Heart right ventricle (tissue), 16 donors: ENCODE results near the gene SLC22A17. TPM values are rescaled to one million over a fixed set of nuclear protein-coding genes. Genes with fewer than 3 reads are reported as not detected.

Experiments
- ATAC-seq, 8 donors: fragments of 200-7000 bp; cut with Tn5 transposase; one replicate each; pipeline ENCODE4 v1.9.1; 2020; ENCODE audit warnings: mild to moderate bottlenecking in 8 of 8, moderate library complexity in 8 of 8, moderate number of reproducible peaks in 1 of 8
- DNase-seq, 2 donors: peaks; one replicate each; pipeline ENCODE4 v3.0.0-alpha.2; 2020
- H3K27ac ChIP-seq, 10 donors: fragments of 200-600 bp; sonication (generic) in 2 of 10; one replicate each; pipeline versions ENCODE4 v1.5.0 to v1.8.0; 2020 to 2022; ENCODE audit warnings: mild to moderate bottlenecking in 3 of 10
- H3K27me3 ChIP-seq, 7 donors: fragments of 200-600 bp; one replicate each; pipeline ENCODE4 v1.8.0; 2021 to 2022; ENCODE audit warnings: mild to moderate bottlenecking in 2 of 7
- H3K36me3 ChIP-seq, 9 donors: fragments of 200-600 bp; sonication (generic) in 1 of 9; one replicate each; pipeline versions ENCODE4 v1.5.0 to v1.8.0; 2020 to 2022; ENCODE audit warnings: mild to moderate bottlenecking in 2 of 9
- H3K4me1 ChIP-seq, 9 donors: fragments of 200-600 bp; sonication (generic) in 1 of 9; one replicate each; pipeline versions ENCODE4 v1.5.0 to v1.8.0; 2020 to 2022; ENCODE audit warnings: mild to moderate bottlenecking in 4 of 9
- H3K4me3 ChIP-seq, 10 donors: fragments of 200-600 bp; sonication (generic) in 2 of 10; one replicate each; pipeline versions ENCODE4 v1.5.0 to v1.8.0; 2020 to 2022; ENCODE audit warnings: mild to moderate bottlenecking in 7 of 10, moderate library complexity in 2 of 10
- H3K9me3 ChIP-seq, 11 donors: fragments of 200-600 bp in 10 of 11; sonication (generic) in 2 of 11; one replicate each; pipeline versions ENCODE4 v1.5.0 to v1.8.0; 2013 to 2022; ENCODE audit warnings: mild to moderate bottlenecking in 2 of 11, control low read depth in 1 of 11, moderate library complexity in 1 of 11
- WGBS, 2 donors: extraction: QIAGEN DNeasy Blood & Tissue Kit; methylation state at CpG; one replicate each; pipeline ENCODE4 v1.1.7; 2013; ENCODE audit warnings: inconsistent platforms in 1 of 2; 5-methylcytosine and 5-hydroxymethylcytosine counted together
- intact Hi-C, 10 donors: fragments of 100-400 bp; cut with DNase I; formaldehyde crosslinking; loops; one replicate each; pipeline versions ENCODE4 v1.11.1 to v1.14.2; 2022
- polyA plus RNA-seq, 2 donors: library from polyadenylated mRNA; stranded (reverse); fragments of 200-250 nt; gene quantifications; one replicate each; pipeline ENCODE4 v1.2.3, GENCODE V29; 2013
- total RNA-seq, 10 donors: library from RNA; stranded (reverse); fragmentation: NEBNext Ultra II Directional in 3 of 10; extraction: Animal tissue kit (Norgen Biotek cat#: 25700) in 3 of 10; gene quantifications; one replicate each; pipeline versions ENCODE4 v1.2.1 to v1.2.4, GENCODE V29; 2021 to 2023
- TF ChIP-seq, protein P1 (sequence below), 9 donors: fragments of 200-600 bp; sonication (generic) in 2 of 9; IDR thresholded peaks; one replicate each; pipeline versions ENCODE4 v1.5.0 to v1.8.0; 2021 to 2022; ENCODE audit warnings: antibody characterized with exemption in 9 of 9, mild to moderate bottlenecking in 5 of 9, moderate library complexity in 1 of 9
- donor health status: Arrhythmogenic right ventricular cardiomyopathy.
- donor health status: ischemic (EF 13 %, LVEDD 7.1; RV severe dilation, severe dysfunction).
- donor health status: healthy with polysubstance abuse.
- donor health status: DM: no; HTN: yes; CAD: no.
- donor health status: DM: no; HTN: no; CAD: no.
- donor health status: ischemic (EF 25% LVEDD 6.9; RV normal size, moderate dysfunction).
- donor health status: ischemic (EF 25% LVEDD 5.7; RV mildly dilated, moderate dysfunction).
- donor health status: healthy.
- donor health status: DM: yes; HTN: yes; CAD: no.
- donor health status: Ischemic cardiomyopathy.
- donor health status: ischemic (EF 35%, LVEDD 5.7; RV mildly dilated, moderate dysfunction).
- donor health status: nonischemic (EF 11% LVEDD 7.7; RV severe dilation, severe dysfunction).
- donor health status: DM: yes; HTN: yes; CAD: no.
- donor health status: PGD.
- donor health status: ischemic (EF 29% LVEDD 5.4; RV normal size, mild dysfunction).
- donor health status: nonischemic (EF 23%, LVEDD 6.1; RV moderate dilation, normal function).

Gene SLC22A17
- total and polyA plus RNA-seq, 12 donors, result 4.8 to 18.9 (median 9.8) TPM

DNA sequence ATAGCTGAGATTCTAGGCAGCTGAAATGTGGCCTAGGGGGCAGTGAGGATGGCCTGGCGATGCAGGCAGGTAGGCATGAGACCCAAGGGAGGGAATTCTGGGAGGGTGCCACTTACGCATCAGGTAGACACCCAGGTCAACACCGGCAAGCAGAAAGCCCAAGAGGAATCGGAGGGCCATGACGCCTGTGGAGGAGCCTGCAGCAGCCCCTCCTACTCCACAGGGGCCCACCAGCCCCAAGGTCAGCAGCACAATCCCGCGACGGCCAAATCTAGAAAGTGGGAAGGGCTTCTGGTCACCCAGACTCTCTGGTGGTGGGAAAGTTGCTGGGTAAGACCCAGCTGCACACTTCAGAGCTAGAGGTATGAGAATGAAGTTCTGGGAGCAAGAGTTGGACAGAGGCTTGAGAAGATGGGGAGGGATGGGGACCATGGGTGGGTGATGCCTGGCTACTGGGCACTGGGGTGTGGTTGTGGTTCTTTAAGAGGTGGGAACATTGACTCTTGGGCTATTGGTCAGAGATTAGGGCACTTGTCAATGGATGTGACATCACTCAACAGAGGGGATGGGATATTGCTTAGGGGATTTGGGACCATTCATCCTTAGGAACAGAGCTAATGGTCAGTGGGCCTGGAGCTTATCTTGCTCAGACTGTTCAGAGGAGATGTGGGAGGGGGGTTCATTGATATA lies 3.4 kb downstream of the SLC22A17 start:
- Histone ChIP-seq H3K27ac (no peak overlapping the region), H3K9me3 (no peaks in the 10 kb centered on the region), H3K4me3 (no peak overlapping the region), H3K27me3 (peaks cover 0 to 39% (median 0%) of the 10 kb centered on the region in 7 donors), H3K4me1 (peaks cover 0 to 20% (median 9%) of the 10 kb centered on the region in 9 donors), H3K36me3 (no peaks in the 10 kb centered on the region)
- 87 to 96% methylated on average over 8 of the region's 8 CpGs for WGBS, 2 donors
- intact Hi-C loops, result no loop called here
- DNase-seq, result no peak
- TF ChIP-seq, protein P1, sequence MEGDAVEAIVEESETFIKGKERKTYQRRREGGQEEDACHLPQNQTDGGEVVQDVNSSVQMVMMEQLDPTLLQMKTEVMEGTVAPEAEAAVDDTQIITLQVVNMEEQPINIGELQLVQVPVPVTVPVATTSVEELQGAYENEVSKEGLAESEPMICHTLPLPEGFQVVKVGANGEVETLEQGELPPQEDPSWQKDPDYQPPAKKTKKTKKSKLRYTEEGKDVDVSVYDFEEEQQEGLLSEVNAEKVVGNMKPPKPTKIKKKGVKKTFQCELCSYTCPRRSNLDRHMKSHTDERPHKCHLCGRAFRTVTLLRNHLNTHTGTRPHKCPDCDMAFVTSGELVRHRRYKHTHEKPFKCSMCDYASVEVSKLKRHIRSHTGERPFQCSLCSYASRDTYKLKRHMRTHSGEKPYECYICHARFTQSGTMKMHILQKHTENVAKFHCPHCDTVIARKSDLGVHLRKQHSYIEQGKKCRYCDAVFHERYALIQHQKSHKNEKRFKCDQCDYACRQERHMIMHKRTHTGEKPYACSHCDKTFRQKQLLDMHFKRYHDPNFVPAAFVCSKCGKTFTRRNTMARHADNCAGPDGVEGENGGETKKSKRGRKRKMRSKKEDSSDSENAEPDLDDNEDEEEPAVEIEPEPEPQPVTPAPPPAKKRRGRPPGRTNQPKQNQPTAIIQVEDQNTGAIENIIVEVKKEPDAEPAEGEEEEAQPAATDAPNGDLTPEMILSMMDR (IDR thresholded peaks at IDR 0.05), result no peak
- ATAC-seq, result no peak

DNA sequence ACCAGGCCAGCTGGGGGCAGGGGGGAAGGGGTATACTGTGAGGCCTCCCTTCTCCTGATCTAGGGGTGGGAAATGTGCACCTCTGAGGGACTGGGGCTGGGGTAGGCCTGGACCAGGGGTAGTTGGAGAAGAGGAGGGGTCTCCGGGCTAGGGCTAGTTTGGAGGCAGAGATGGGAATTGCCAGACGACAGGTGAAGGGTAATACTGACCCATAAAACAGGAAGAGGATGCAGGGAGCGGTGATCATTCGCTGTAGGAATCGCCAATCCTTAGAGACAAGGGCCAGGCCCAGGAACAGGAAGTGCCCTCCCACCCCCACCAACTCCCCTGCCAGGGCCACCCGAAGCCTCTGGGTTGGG lies 4.4 kb downstream of the SLC22A17 start:
- no peak overlapping the region for H3K27ac ChIP-seq
- no peaks in the 10 kb centered on the region for H3K36me3 ChIP-seq
- H3K27me3 ChIP-seq, result peaks cover 0 to 30% (median 0%) of the 10 kb centered on the region in 7 donors
- 85% methylated on average over 6 of the region's 6 CpGs for WGBS, 2 donors
- TF ChIP-seq, protein P1 (IDR thresholded peaks at IDR 0.05), result no peak
- H3K9me3 ChIP-seq, result no peaks in the 10 kb centered on the region
- H3K4me1 ChIP-seq, result peaks cover 0 to 18% (median 9%) of the 10 kb centered on the region in 9 donors
- intact Hi-C loops, result no loop called here
- H3K4me3 ChIP-seq, result no peak overlapping the region
- ATAC-seq, result no peak
- no peak for DNase-seq

DNA sequence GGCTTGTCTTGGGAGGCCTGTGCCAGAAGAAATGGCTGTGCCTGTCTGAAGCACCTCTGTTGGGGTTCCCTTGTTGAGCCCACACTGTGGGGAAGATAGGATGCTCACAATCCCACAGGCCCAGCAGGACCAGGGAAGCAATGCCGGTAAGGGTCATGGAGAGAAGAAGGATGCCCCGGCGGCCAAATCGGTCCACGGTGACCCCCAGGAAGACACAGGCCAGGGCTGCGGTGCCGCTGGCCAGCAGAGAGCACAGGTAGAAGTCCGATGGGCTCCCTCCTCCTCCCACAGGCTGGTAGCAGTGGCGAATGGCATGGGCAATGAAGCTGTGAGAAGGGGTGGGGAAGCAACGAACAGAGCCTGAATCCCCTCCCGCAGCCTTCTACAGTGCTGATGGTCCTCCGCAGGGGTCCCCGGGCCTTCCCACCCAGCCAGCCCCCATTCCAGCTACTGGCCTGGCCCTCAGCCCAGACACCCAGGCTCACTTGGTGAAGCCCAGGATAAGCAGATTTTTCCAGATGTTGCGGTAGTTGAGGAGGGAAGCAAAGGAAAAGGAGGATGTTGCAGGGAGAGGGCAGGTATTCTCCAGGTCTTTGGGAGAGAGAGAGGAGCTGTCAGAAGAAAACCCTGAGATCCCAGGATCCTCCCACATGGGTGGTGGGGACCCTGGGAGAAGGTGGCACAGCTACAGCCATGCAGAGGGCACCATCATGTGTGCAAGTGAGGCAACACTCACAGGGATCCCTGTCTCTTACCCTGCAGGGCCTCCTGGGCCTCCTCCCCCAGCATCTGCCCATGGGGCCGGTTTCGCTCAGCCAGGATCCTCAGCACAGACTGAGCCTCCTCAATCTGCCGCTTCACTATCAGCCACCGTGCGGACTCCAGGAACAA lies 5.0 kb downstream of the SLC22A17 start:
- DNase-seq, result no peak
- TF ChIP-seq, protein P1 (IDR thresholded peaks at IDR 0.05), result no peak
- Histone ChIP-seq H3K27ac (no peak overlapping the region), H3K4me3 (no peak overlapping the region), H3K4me1 (peaks cover 0 to 12% (median 9%) of the 10 kb centered on the region in 9 donors), H3K9me3 (no peaks in the 10 kb centered on the region), H3K36me3 (no peaks in the 10 kb centered on the region), H3K27me3 (peaks cover 0 to 23% (median 0%) of the 10 kb centered on the region in 7 donors)
- intact Hi-C loops, result no loop called here
- peak in 1 of 8 donors; percentile 1 for ATAC-seq
- 94 to 95% methylated on average over 19 of the region's 19 CpGs for WGBS, 2 donors

DNA sequence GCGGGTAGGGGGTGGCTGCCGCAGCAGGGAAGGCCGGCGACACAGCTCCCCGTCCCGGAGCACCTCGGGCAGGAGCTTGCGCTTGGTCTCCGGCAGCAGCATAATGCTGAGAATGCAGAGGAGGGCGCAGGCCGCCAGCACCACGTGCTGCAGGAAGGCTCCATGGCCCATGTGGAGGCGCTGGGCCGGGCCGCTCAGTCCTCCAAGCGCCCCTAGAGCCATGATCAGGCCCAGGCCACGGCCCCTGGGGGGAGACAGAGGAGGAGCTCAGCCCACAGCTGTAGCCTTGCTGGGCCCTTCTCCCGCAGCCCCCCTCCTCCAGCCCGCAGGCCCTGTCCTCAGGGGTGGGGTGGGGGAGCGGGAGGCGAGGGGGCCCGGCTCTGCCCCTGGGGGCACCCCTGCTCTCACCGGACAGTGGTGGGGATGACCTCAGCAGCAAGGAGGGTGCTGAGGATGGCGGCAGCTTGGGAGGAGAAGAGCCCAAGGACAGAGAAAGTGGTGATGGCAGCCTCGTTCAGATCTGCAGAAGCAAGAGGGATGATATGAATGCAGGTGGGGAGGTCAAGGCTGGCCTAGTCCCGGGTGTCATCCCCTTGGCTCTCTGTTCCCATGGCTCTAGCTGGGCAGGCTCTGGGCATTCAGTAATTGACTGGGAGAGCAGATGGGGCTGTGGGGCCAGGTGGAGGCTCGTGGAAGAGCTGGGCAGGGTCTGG lies 5.8 kb downstream of the SLC22A17 start:
- no peak for DNase-seq
- WGBS, 2 donors, result 75 to 82% methylated on average over 26 to 27 of the region's 27 CpGs
- peak in 7 of 8 donors; percentile 10 to 36 (median 31) for ATAC-seq
- intact Hi-C loops, result no loop called here
- Histone ChIP-seq H3K27ac (no peak overlapping the region), H3K4me1 (peaks cover 0 to 4% (median 3%) of the 10 kb centered on the region in 9 donors), H3K9me3 (no peaks in the 10 kb centered on the region), H3K36me3 (no peaks in the 10 kb centered on the region), H3K27me3 (peaks cover 0 to 15% (median 0%) of the 10 kb centered on the region in 7 donors), H3K4me3 (no peak overlapping the region)
- TF ChIP-seq, protein P1 (IDR thresholded peaks at IDR 0.05), result no peak
